ENCODE measurements around the gene MED17.

The MED17 gene

DNA sequence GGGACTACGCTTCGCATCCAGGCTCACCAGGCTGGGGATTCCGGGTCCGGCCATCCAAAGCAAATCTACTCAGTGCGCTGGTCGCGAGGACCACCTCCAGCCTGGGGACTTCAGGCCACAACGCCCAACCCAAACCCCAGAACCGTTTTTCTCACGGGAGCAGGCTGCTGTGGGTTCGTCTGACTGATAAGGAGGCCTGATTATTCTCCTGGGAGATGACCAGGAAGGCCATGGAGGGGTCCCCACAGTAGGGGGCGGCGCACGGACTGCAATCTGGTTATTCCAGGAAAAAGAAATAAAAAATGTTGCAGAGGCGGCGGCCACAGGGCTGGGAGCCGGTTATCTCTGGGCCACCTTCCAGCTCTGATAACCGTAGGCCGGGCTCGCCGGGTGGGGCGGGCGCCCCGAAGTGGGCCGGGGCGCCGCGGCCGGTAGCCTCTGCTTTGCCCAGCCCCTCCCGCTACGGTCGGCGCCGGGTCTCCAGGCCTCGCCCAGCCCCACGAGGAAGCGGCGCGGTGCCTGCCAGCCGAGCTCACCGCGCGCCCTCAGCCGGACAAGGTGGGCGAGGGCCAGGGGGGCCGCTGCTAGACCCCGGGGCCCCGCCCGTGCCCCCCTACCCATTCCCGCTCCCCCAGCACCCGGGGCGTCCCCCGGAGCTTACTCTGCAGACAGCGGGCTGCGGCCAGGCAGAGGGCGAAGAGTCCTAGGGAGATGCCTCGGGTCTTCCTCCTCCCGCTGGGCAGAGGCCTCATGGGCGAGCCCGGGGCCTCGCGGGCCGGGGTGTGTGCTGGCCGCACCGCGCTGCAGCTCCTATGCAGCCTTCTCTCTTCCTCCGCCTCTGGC is 65.9 kb downstream of the MED17 start:
- DNase-seq (ENCODE audit: low read depth in 3 of 3) = no peak

DNA sequence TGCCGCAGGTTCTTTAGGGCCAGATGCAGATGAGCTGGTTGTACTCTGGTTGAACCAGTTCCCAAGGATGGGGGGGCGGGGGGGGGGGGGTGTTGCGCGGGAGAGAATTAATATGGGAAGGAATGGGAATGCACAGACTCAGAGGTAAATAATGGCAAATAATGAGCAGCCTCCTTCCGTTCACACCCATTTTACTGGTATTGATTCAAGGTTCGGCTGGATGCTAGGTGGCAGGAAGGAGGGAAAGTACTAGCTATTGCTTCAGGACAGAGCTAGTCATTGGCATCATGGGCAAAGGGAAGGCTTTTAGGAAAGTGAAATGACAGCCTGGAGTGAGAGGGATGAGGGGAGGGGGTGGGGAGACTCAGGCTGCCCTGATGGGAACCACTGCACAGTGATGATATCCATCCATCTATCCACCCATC is 66.5 kb downstream of the MED17 start, which contains the start of gene VSTM5:
Gene VSTM5, minus strand, starts transcription at position 25 of the 425 bp plus-strand sequence. CDS start 116 bp downstream, outside the sequence.
- DNase-seq (ENCODE audit: low read depth in 3 of 3) = no peak

DNA sequence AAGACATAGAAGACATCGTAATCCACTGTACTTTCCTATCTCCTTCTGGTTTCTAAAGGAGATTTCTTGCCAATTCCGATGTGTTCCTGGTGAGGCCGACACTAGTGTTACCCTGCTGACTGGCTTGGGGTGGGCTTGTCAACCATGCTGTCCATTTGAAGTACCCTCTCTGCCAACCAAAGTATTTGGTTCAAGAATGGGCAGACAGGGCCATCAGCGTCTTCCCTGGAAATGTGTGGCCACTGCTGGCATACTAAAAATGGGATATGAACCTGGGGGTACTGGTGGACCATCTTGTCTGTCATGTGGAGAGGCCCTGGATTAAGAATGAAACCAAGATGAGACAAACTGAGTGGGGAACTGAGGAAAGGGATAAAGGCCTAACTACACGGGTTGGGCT is 68.2 kb downstream of the MED17 start:
- no peak for DNase-seq (ENCODE audit: low read depth in 3 of 3)

DNA sequence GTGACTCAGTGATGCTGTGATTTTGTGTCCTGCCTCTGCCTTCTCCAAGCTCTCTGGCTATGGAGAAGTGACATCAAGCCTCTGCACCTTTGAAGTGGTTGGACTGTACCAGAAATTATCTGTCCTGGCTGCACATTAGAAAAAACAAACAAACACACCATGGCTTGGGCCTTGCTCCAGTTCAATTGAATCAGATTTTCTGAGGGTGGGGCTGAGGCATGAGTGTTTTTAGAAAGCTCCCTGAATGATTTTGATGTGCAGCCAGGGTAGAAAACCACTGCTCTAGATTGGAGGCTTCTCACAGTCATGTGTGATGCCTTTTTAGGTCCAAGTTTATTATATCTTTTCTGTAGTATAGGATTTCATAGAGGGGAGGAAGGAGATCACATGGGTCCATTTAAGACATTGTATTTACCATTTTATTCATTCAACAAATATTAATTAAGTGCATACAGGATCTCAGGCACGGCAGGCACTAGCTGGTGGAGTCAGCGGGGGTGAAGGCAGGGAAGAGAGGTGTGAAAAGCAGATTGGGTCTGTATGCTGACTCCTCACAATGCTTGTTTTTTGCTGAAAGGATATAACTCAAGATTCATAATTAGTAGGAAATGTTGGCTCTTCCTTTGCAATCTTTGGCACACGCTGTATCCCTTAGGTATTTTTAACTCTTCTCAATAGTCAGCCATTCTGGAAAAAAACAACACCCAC is 73.5 kb downstream of the MED17 start:
- DNase-seq (ENCODE audit: low read depth in 3 of 3) = no peak

DNA sequence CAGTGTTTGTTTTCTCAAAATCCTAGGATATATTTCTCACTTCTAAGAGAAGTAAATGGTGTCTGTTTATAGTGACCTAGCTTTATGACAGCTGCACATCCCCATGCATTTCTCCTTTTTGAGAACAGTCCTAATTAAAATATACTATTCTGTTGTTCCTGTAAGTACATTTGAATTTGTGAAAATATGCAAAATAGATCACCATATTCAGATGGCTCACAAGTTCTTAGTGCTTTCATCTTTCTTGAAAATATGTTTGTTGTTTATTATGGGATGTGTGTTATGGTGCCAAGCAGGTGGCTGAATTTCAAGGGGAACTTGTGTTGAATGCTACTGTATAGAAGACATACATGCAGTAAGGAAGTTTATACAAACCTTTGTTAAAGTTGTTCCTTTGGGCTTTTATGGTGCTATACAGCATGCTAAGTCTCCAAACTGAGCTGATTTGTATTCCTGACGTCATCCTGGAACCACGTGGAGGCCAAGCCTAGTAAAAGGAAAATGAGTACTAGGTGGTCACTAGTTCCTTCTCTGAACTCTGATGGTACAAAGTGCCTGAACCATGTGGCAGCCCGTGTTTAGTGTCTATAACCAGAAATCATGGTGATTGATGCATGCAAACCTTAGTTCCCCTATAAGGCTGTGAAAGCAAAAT is 74.2 kb downstream of the MED17 start:
- no peak for DNase-seq (ENCODE audit: low read depth in 3 of 3)

- DNase-seq (ENCODE audit: low read depth in 3 of 3) = no peak
These were observed 77.7 kb downstream of the MED17 start for GRCh38 chr11:93861808-93862207.
